Measurements from ENCODE around the gene FRMPD2.
"Not testable (repeated sequence)": the region's sequence is repeated elsewhere in the genome, so short reads cannot be mapped to it uniquely, and the experiment has no call there.

Gene FRMPD2

DNA sequence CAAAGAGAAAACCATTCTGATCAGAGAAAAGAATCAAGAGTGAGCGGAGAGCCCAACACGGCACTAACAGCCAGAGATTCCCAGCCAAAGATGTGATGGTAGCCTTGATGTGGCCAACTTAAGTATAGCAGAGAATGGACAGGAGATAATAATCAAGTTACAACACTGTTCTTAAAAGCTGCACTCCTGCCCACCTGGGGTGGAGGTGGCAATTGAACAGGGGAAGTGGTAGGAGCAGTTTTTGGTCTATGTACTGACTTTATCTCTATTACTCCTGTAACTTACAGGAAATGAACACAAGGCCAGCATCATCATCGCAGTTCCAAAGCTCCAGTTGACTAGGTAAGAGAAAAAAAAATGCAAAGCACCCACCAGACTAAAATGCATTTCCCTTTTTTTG, 164.2 kb downstream of the FRMPD2 start:
- DNase-seq, result not testable (repeated sequence)
